Muscle of arm (tissue), 12 donors: ENCODE measurements around the gene HIVEP3. TPM values are rescaled to one million over a fixed set of nuclear protein-coding genes. Genes with fewer than 3 reads are reported as not detected.
"Not testable (repeated sequence)": the region's sequence is repeated elsewhere in the genome, so short reads cannot be mapped to it uniquely, and the experiment has no call there.

ENCODE experiments used
- DNase-seq: peaks from one replicate; pipeline ENCODE4 v3.0.0-alpha.2; 2013
- polyA plus RNA-seq, 12 donors: library from polyadenylated mRNA; unstranded; fragments of 120-200 nt; gene quantifications; one replicate each; pipeline ENCODE4 v1.2.1, GENCODE V29; 2013; ENCODE audit not compliant: insufficient read length in 12 of 12

Gene HIVEP3
- polyA plus RNA-seq, 12 donors: 1.9 to 3.7 (median 2.3) TPM; not detected in 1

GRCh38 chr1:41562328-41562727, 356.4 kb downstream of the HIVEP3 start:
- DNase-seq: no peak

DNA sequence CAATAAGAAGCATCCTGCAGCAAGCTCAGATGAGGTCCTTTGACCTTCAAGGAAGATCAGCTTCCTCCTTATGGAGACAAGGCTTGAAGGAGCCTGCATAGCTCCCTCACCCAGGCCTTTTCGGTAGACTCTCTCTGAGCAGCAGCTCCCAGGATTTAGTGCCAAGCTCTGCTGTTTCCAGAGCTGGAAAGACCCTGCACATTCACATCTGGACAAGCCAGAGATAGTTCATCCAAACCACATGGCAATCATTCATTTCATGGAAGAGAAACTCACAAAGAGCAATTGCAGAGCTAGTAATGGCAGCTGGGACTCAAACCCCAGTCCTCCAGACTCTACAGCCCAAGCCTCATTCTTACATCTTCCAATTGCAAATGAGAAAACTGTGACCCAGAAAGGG, 357.8 kb downstream of the HIVEP3 start:
- no peak for DNase-seq

- DNase-seq: no peak
These were observed 358.2 kb downstream of the HIVEP3 start for GRCh38 chr1:41560496-41560895.

DNA sequence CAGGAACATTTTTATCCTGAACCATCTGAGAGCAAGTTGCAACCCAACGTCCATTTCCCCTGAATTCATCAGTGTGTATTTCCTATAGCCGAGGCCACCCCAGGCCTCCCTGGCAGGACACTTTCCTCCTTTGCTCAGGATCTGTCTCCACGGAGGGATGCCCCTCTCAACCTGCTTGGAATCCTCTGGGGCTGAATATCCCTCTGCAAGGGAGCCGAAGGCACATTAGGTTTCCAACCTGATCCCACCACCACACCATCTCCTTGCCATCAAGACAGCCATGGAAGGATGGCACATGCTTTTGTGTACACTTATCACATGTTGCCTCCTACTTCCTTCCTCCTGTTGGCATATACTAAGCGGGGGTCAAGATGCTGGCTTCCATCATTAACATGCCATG, 359.4 kb downstream of the HIVEP3 start:
- no peak for DNase-seq

GRCh38 chr1:41558761-41559171, 360.0 kb downstream of the HIVEP3 start:
- DNase-seq: peak; percentile 55

GRCh38 chr1:41557751-41558455, 360.8 kb downstream of the HIVEP3 start:
- DNase-seq: no peak

- not testable (repeated sequence) for DNase-seq
These were observed 364.0 kb downstream of the HIVEP3 start for GRCh38 chr1:41554746-41555145.

GRCh38 chr1:41547781-41548560, 370.8 kb downstream of the HIVEP3 start:
- no peak for DNase-seq

DNA sequence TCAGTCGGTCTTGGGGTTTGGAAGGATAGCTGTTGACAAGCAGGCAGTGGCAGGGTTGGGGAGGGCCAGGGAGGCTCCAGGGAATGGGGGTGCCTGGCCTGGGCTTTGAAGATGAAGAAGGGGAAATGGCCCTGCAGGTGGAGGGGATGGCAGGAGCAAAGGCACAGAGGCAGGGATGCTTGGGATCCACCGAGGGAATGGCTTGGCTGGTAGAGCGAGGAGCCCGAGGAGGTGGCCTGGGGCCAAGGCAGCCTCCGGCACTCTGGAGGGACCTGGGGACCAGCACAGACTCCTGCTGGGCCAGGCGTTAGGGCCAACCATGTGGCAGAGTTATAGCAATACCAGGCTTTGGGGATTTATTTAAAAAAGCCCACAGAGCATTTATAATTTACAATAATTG, 371.4 kb downstream of the HIVEP3 start:
- DNase-seq: no peak

- no peak for DNase-seq
These were observed 371.9 kb downstream of the HIVEP3 start for GRCh38 chr1:41546833-41547135.

- no peak for DNase-seq
These were observed 372.5 kb downstream of the HIVEP3 start for GRCh38 chr1:41545996-41546832.

DNA sequence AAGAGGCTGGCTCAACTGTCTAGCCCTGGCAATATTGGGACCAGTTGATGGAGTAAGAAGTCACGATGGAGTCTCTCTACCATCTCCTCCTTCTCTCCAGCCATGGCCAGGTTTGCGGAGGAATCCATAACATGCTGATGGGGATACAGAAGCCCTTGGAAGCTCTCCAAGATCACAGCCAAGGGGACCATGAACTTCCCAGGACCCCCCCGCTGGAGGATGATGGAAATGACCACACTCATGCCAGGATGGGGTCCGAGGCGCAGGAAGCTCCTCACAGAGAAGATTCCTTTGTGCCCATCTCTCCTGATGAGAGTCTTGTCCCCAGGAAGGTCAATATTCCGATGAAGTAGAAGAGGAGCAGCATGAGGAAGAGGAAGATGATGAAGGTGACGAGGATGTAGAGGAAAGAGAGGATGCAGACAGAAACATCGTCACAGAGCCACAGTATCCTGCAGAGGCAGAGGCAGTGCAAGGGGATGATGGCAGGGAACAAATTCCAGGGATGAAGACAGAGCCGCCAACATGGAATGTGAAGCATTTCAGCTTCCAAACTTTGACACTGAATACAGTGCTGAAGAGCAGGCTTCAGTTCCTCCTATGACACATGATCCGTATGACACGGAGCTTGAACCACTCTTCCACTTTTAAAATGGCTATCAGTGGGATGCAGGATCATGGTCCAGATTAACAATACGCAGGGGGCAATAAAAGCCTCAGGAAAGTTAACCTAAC, 376.4 kb downstream of the HIVEP3 start:
- no peak for DNase-seq

GRCh38 chr1:41541592-41541952, 377.1 kb downstream of the HIVEP3 start:
- no peak for DNase-seq

DNA sequence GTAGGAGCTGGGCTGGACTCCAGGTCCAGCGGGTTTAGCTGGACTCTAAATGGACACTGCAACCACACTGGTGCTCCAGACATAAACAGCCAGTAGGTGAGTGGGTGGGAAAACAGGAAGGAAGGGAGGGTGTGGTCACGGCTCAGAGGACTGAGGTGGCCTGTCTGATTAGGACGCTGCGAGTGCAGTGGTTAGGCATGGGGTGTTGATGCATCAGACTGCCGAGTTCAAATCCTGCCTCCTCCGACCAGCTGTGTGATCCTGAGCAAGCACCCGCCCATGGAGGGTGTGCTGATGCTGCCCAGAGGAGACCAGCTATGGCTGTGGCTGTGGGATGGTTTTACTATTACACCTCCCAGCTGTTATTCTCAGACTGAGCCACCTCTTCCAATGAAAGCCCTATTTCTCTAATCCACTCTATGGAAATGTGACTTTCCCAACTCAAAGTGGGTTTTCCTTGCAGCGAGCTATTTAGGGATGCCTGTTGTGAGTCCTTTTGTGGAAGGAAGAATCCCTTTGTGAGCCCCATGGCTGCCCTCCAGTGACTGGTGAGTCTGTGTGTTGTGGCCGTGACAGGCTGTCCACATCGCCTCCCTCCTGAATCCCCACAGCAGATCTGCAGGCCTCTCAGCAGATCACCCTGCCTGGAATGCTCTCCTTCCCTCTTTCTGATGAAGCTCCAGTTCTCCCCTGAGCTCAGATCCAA, 377.7 kb downstream of the HIVEP3 start:
- DNase-seq: no peak

- DNase-seq: no peak
These were observed 378.7 kb downstream of the HIVEP3 start for GRCh38 chr1:41539999-41540398.

DNA sequence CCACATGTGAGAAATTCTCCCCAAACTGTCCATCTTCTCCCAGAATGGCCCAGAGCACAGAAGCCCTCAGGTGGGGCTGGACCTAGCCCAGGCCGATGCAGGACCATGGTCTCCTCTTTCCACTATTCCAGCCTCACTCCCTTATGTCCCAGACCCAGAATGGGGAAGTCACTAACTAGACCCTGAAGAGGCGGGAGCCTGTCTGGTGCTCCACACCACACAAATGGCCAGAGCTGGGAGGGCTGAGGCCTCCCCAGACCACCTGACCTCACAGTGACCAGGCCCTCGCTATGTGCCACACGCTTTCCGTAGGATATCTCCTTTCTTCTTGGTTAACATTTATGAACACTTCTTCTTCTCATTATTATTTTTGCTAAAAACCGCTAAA, 379.3 kb downstream of the HIVEP3 start:
- DNase-seq: no peak

- no peak for DNase-seq
These were observed 379.8 kb downstream of the HIVEP3 start for GRCh38 chr1:41538741-41539417.

GRCh38 chr1:41537788-41538351, 380.9 kb downstream of the HIVEP3 start:
- DNase-seq: no peak

GRCh38 chr1:41537251-41537650, 381.5 kb downstream of the HIVEP3 start:
- DNase-seq: no peak

DNA sequence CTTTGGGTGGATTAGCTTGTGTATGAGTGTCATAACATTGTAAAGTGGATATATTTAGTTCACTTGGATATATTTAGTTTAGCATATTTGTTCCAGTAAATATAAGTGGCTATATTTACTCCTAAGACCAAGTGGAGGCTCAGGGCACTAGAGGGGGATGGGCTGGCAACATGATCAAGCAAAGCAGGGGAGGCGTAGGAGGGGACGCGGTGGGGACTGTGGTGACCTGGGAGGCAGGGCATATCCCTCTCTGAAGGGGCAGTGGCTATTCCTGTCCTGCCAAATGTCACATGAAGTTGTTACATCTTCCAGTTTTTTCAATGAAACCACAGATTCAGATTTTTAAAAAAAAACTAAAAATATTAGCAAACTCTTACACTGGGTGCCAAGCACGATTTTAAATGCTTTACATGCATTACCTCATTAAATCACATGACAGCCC, 382.3 kb downstream of the HIVEP3 start:
- DNase-seq: no peak
